ENCODE measurements around the gene PRSS48.
"Not testable (repeated sequence)": the region's sequence is repeated elsewhere in the genome, so short reads cannot be mapped to it uniquely, and the experiment has no call there.

PRSS48 gene

GRCh38 chr4:151276787-151277562, at the start of gene PRSS48:
Gene PRSS48, plus strand, starts transcription at chr4:151277161. Its CDS starts 12 bp downstream, at chr4:151277173.
- peak; percentile 75 for DNase-seq (ENCODE audit: low spot score)

GRCh38 chr4:151227172-151227571, 49.8 kb upstream of the PRSS48 start:
- DNase-seq (ENCODE audit: low spot score) = no peak

GRCh38 chr4:151227731-151228130, 49.2 kb upstream of the PRSS48 start:
- DNase-seq (ENCODE audit: low spot score) = no peak

GRCh38 chr4:151228189-151229119, 48.5 kb upstream of the PRSS48 start:
- no peak for DNase-seq (ENCODE audit: low spot score)

- no peak for DNase-seq (ENCODE audit: low spot score)
Measured at GRCh38 chr4:151231915-151232595, 44.9 kb upstream of the PRSS48 start.

GRCh38 chr4:151233600-151233999, 43.4 kb upstream of the PRSS48 start:
- no peak for DNase-seq (ENCODE audit: low spot score)

- not testable (repeated sequence) for DNase-seq (ENCODE audit: low spot score)
Measured at GRCh38 chr4:151235373-151235772, 41.6 kb upstream of the PRSS48 start.

- DNase-seq (ENCODE audit: low spot score) = no peak
Measured at GRCh38 chr4:151236036-151236435, 40.9 kb upstream of the PRSS48 start.

GRCh38 chr4:151238477-151238876, 38.5 kb upstream of the PRSS48 start:
- DNase-seq (ENCODE audit: low spot score) = no peak

GRCh38 chr4:151239608-151240007, 37.4 kb upstream of the PRSS48 start:
- DNase-seq (ENCODE audit: low spot score) = no peak

- no peak for DNase-seq (ENCODE audit: low spot score)
Measured at GRCh38 chr4:151242305-151242704, 34.7 kb upstream of the PRSS48 start.

GRCh38 chr4:151246742-151247141, 30.2 kb upstream of the PRSS48 start:
- no peak for DNase-seq (ENCODE audit: low spot score)

GRCh38 chr4:151247395-151247794, 29.6 kb upstream of the PRSS48 start:
- DNase-seq (ENCODE audit: low spot score) = no peak

GRCh38 chr4:151248519-151248918, 28.4 kb upstream of the PRSS48 start:
- DNase-seq (ENCODE audit: low spot score) = no peak

- DNase-seq (ENCODE audit: low spot score) = no peak
Measured at GRCh38 chr4:151250706-151251105, 26.3 kb upstream of the PRSS48 start.

- DNase-seq (ENCODE audit: low spot score) = no peak
Measured at GRCh38 chr4:151251603-151252304, 25.2 kb upstream of the PRSS48 start.

GRCh38 chr4:151255226-151255625, 21.7 kb upstream of the PRSS48 start:
- DNase-seq (ENCODE audit: low spot score) = not testable (repeated sequence)

- not testable (repeated sequence) for DNase-seq (ENCODE audit: low spot score)
Measured at GRCh38 chr4:151255680-151256079, 21.3 kb upstream of the PRSS48 start.

- no peak for DNase-seq (ENCODE audit: low spot score)
Measured at GRCh38 chr4:151256134-151256533, 20.8 kb upstream of the PRSS48 start.

- DNase-seq (ENCODE audit: low spot score) = no peak
Measured at GRCh38 chr4:151257704-151258103, 19.3 kb upstream of the PRSS48 start.

GRCh38 chr4:151259752-151260151, 17.2 kb upstream of the PRSS48 start:
- DNase-seq (ENCODE audit: low spot score) = no peak

- no peak for DNase-seq (ENCODE audit: low spot score)
Measured at GRCh38 chr4:151260526-151260925, 16.4 kb upstream of the PRSS48 start.
